Heart right ventricle (tissue), 16 donors: ENCODE measurements around the gene ZCCHC2. TPM values are rescaled to one million over a fixed set of nuclear protein-coding genes. Genes with fewer than 3 reads are reported as not detected.

Source experiments
- ATAC-seq, 8 donors: fragments of 200-7000 bp; cut with Tn5 transposase; one replicate each; pipeline ENCODE4 v1.9.1; 2020; ENCODE audit warnings: mild to moderate bottlenecking in 8 of 8, moderate library complexity in 8 of 8, moderate number of reproducible peaks in 1 of 8
- DNase-seq, 2 donors: peaks; one replicate each; pipeline ENCODE4 v3.0.0-alpha.2; 2020
- H3K27ac ChIP-seq, 10 donors: fragments of 200-600 bp; sonication (generic) in 2 of 10; one replicate each; pipeline versions ENCODE4 v1.5.0 to v1.8.0; 2020 to 2022; ENCODE audit warnings: mild to moderate bottlenecking in 3 of 10
- H3K27me3 ChIP-seq, 7 donors: fragments of 200-600 bp; one replicate each; pipeline ENCODE4 v1.8.0; 2021 to 2022; ENCODE audit warnings: mild to moderate bottlenecking in 2 of 7
- H3K36me3 ChIP-seq, 9 donors: fragments of 200-600 bp; sonication (generic) in 1 of 9; one replicate each; pipeline versions ENCODE4 v1.5.0 to v1.8.0; 2020 to 2022; ENCODE audit warnings: mild to moderate bottlenecking in 2 of 9
- H3K4me1 ChIP-seq, 9 donors: fragments of 200-600 bp; sonication (generic) in 1 of 9; one replicate each; pipeline versions ENCODE4 v1.5.0 to v1.8.0; 2020 to 2022; ENCODE audit warnings: mild to moderate bottlenecking in 4 of 9
- H3K4me3 ChIP-seq, 10 donors: fragments of 200-600 bp; sonication (generic) in 2 of 10; one replicate each; pipeline versions ENCODE4 v1.5.0 to v1.8.0; 2020 to 2022; ENCODE audit warnings: mild to moderate bottlenecking in 7 of 10, moderate library complexity in 2 of 10
- H3K9me3 ChIP-seq, 11 donors: fragments of 200-600 bp in 10 of 11; sonication (generic) in 2 of 11; one replicate each; pipeline versions ENCODE4 v1.5.0 to v1.8.0; 2013 to 2022; ENCODE audit warnings: mild to moderate bottlenecking in 2 of 11, control low read depth in 1 of 11, moderate library complexity in 1 of 11
- WGBS, 2 donors: extraction: QIAGEN DNeasy Blood & Tissue Kit; methylation state at CpG; one replicate each; pipeline ENCODE4 v1.1.7; 2013; ENCODE audit warnings: inconsistent platforms in 1 of 2; 5-methylcytosine and 5-hydroxymethylcytosine counted together
- intact Hi-C, 10 donors: fragments of 100-400 bp; cut with DNase I; formaldehyde crosslinking; loops; one replicate each; pipeline versions ENCODE4 v1.11.1 to v1.14.2; 2022
- polyA plus RNA-seq, 2 donors: library from polyadenylated mRNA; stranded (reverse); fragments of 200-250 nt; gene quantifications; one replicate each; pipeline ENCODE4 v1.2.3, GENCODE V29; 2013
- total RNA-seq, 10 donors: library from RNA; stranded (reverse); fragmentation: NEBNext Ultra II Directional in 3 of 10; extraction: Animal tissue kit (Norgen Biotek cat#: 25700) in 3 of 10; gene quantifications; one replicate each; pipeline versions ENCODE4 v1.2.1 to v1.2.4, GENCODE V29; 2021 to 2023
- TF ChIP-seq, protein P1 (sequence below), 9 donors: fragments of 200-600 bp; sonication (generic) in 2 of 9; IDR thresholded peaks; one replicate each; pipeline versions ENCODE4 v1.5.0 to v1.8.0; 2021 to 2022; ENCODE audit warnings: antibody characterized with exemption in 9 of 9, mild to moderate bottlenecking in 5 of 9, moderate library complexity in 1 of 9
- donor health status: Arrhythmogenic right ventricular cardiomyopathy.
- donor health status: ischemic (EF 13 %, LVEDD 7.1; RV severe dilation, severe dysfunction).
- donor health status: healthy with polysubstance abuse.
- donor health status: DM: no; HTN: yes; CAD: no.
- donor health status: DM: no; HTN: no; CAD: no.
- donor health status: ischemic (EF 25% LVEDD 6.9; RV normal size, moderate dysfunction).
- donor health status: ischemic (EF 25% LVEDD 5.7; RV mildly dilated, moderate dysfunction).
- donor health status: healthy.
- donor health status: DM: yes; HTN: yes; CAD: no.
- donor health status: Ischemic cardiomyopathy.
- donor health status: ischemic (EF 35%, LVEDD 5.7; RV mildly dilated, moderate dysfunction).
- donor health status: nonischemic (EF 11% LVEDD 7.7; RV severe dilation, severe dysfunction).
- donor health status: DM: yes; HTN: yes; CAD: no.
- donor health status: PGD.
- donor health status: ischemic (EF 29% LVEDD 5.4; RV normal size, mild dysfunction).
- donor health status: nonischemic (EF 23%, LVEDD 6.1; RV moderate dilation, normal function).

Gene ZCCHC2
- total and polyA plus RNA-seq, 12 donors: 7.0 to 45.3 (median 19.1) TPM

DNA sequence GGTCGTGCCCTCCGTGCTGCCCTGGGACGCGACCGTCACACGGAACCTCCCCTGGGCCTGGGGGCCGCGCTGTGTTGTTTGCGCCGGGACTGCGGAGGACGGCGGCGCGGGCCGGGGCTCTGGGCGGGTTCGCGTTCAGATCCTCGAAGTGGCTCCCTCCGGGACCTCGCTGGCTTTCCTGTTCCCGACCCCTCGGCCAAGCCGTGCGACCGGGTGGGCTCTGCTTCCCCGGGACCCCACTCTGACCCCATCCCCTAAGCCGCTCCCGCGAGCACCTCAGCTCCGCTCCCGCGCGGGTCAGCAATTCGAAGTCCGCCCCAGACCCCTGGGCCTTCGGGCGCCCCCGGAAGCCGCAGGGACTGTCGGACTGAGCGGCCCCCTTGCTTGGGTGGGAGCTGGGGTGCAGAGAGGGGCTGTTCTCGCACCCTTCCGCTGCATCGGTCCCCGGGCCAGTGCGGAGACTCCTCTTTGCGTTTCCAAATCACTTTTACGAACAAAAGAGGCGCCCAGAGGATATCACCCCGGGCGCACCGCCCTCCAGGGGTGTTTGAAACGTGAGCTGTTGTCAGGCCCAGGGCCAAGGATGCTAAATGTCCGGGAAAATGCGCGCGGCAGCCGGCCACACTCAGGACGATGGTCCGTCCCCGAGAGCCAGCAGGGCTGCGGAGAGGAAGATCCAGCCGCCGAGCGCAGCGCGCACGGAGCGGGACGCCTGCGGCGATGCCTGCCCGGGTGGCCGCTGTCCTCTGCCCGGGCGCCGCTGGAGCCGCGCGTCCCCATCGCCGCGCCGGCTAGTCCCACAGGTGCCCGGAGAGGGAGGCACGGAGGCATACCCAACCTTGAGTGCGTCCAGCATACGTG lies 73.5 kb downstream of the ZCCHC2 start:
- Histone ChIP-seq H3K27me3 (peaks cover 0 to 53% (median 41%) of the 10 kb centered on the region in 7 donors), H3K36me3 (no peaks in the 10 kb centered on the region), H3K4me3 (peak overlapping the region; percentile 5 to 61 (median 50)), H3K27ac (peak overlapping the region in 4 of 10 donors; percentile 10 to 51 (median 42)), H3K9me3 (peaks cover 0 to 7% (median 0%) of the 10 kb centered on the region in 11 donors), H3K4me1 (peaks cover 6 to 24% (median 19%) of the 10 kb centered on the region in 9 donors)
- DNase-seq: peak in 1 of 2 donors; percentile 23
- TF ChIP-seq, protein P1, sequence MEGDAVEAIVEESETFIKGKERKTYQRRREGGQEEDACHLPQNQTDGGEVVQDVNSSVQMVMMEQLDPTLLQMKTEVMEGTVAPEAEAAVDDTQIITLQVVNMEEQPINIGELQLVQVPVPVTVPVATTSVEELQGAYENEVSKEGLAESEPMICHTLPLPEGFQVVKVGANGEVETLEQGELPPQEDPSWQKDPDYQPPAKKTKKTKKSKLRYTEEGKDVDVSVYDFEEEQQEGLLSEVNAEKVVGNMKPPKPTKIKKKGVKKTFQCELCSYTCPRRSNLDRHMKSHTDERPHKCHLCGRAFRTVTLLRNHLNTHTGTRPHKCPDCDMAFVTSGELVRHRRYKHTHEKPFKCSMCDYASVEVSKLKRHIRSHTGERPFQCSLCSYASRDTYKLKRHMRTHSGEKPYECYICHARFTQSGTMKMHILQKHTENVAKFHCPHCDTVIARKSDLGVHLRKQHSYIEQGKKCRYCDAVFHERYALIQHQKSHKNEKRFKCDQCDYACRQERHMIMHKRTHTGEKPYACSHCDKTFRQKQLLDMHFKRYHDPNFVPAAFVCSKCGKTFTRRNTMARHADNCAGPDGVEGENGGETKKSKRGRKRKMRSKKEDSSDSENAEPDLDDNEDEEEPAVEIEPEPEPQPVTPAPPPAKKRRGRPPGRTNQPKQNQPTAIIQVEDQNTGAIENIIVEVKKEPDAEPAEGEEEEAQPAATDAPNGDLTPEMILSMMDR (IDR thresholded peaks at IDR 0.05): no peak
- intact Hi-C loops: loop anchor here in 1 of 10 donors (10.0 kb wide), 1 partner anchor 68 kb away; no protein-coding TSS in a partner anchor
- WGBS, 2 donors: 2 to 5% methylated on average over 89 to 90 of the region's 90 CpGs
- peak; percentile 67 to 83 (median 73) for ATAC-seq

DNA sequence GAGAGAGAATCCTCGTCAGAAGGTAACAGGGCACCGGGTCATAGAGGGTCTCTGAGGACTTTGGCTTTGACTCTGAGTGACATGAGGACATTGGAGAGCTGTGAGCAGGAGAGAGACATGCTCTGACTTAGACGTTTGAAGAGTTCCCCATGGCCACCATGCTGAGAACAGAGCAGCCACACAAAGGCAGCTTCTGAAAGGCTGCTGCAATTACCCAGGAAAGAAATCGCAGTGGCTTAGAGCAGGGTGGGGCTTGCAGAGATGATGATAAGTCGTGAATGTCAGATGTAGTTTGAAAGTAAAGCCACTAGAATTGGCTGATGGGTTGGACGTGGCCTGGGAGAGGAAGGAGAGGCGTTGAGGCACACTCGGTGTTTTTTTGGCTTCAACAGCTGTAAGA lies 79.0 kb downstream of the ZCCHC2 start:
- Histone ChIP-seq H3K9me3 (no peaks in the 10 kb centered on the region), H3K27ac (no peak overlapping the region), H3K4me1 (peaks cover 0 to 7% (median 3%) of the 10 kb centered on the region in 9 donors), H3K27me3 (peaks cover 0 to 41% (median 31%) of the 10 kb centered on the region in 7 donors), H3K36me3 (no peaks in the 10 kb centered on the region), H3K4me3 (no peak overlapping the region)
- 80 to 86% methylated on average over 8 of the region's 8 CpGs for WGBS, 2 donors
- DNase-seq: no peak
- ATAC-seq: no peak
- TF ChIP-seq, protein P1 (IDR thresholded peaks at IDR 0.05): no peak
- intact Hi-C loops: loop anchor here in 3 of 10 donors (10.0 kb wide), 3 partner anchors 53 to 773 kb away; no protein-coding TSS in a partner anchor

DNA sequence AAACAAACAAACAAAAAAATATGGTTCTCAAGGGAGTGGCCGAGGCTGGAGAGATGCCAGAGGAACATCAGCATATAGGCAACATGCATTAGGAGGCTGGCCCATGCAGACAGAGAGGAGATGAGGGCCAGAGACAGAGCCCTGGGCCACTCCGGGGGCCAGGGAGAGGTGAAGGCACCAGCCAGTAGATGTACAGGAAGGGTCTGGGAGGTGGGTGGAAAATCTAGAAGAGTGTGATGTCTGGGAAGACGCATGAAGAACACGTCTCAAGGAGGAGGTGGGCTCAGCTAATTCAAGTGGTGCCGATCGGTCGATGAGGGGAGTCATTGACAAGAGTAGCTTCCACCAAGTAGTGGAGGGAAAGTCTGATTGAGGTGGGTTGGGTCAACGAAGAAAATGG lies 79.9 kb downstream of the ZCCHC2 start:
- peaks cover 0 to 3% (median 0%) of the 10 kb centered on the region in 11 donors for H3K9me3 ChIP-seq
- no peaks in the 10 kb centered on the region for H3K36me3 ChIP-seq
- 94 to 95% methylated on average over 8 of the region's 8 CpGs for WGBS, 2 donors
- peaks cover 0 to 32% (median 22%) of the 10 kb centered on the region in 7 donors for H3K27me3 ChIP-seq
- no peak for DNase-seq
- no peak overlapping the region for H3K27ac ChIP-seq
- intact Hi-C loops: loop anchor here in 3 of 10 donors (10.0 kb wide), 3 partner anchors 52 to 772 kb away; no protein-coding TSS in a partner anchor
- TF ChIP-seq, protein P1 (IDR thresholded peaks at IDR 0.05): no peak
- ATAC-seq: no peak
- no peak overlapping the region for H3K4me3 ChIP-seq
- H3K4me1 ChIP-seq: no peaks in the 10 kb centered on the region

DNA sequence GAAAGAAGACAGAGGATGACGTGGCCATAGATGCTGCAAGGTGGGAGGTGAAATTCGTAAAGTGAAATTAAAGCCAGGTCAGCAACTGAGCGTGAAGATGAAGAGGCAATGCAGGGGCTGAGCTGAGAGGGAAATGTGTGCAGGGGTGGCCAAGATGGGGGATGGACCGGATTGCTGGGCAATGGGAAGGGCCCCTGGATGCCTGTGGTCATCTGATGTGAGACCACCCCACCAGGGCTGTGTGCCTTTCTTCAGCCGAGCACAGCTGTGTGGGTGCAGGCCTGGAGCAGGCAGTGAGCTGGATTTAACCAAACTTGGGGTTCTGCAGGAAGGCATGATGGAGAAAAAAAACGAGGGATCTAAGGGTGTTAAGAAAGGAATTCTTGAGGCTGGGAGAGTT lies 80.4 kb downstream of the ZCCHC2 start:
- Histone ChIP-seq H3K4me3 (no peak overlapping the region), H3K36me3 (no peaks in the 10 kb centered on the region), H3K27ac (no peak overlapping the region), H3K9me3 (peaks cover 0 to 4% (median 0%) of the 10 kb centered on the region in 11 donors), H3K4me1 (no peaks in the 10 kb centered on the region), H3K27me3 (peaks cover 0 to 27% (median 17%) of the 10 kb centered on the region in 7 donors)
- 86 to 97% methylated on average over 6 of the region's 6 CpGs for WGBS, 2 donors
- intact Hi-C loops: loop anchor here in 3 of 10 donors (10.0 kb wide), 3 partner anchors 52 to 772 kb away; no protein-coding TSS in a partner anchor
- DNase-seq (no peak), ATAC-seq (no peak)
- TF ChIP-seq, protein P1 (IDR thresholded peaks at IDR 0.05): no peak
